ENCODE results near the gene HBZ. TPM values are rescaled to one million over a fixed set of nuclear protein-coding genes. Genes with fewer than 3 reads are reported as not detected.
A peak's percentile ranks its signal among the peaks of the same experiment; 100 is the strongest.

HBZ gene
- total and polyA plus RNA-seq, 2 of the 8 experiments (the other 6 are each of a cell fraction or from before 2014, with no cell fraction given) = 0.12 TPM; not detected in 1

GRCh38 chr16:180681-181564 is 28.5 kb downstream of the HBZ start (continued):
- no peak for TF ChIP-seq CHD1 (IDR thresholded peaks at IDR 0.05; ENCODE audit: low read depth, low read length)
- peak; percentile 84 for TF ChIP-seq BRCA1 (IDR thresholded peaks at IDR 0.05; ENCODE audit: low read depth, low read length)
- TF ChIP-seq CTBP2 (IDR thresholded peaks at IDR 0.05; ENCODE audit: borderline replicate concordance, insufficient read depth, insufficient read length, low read length) = no peak
